Measurements from ENCODE around the gene RTN4R.

Gene RTN4R

DNA sequence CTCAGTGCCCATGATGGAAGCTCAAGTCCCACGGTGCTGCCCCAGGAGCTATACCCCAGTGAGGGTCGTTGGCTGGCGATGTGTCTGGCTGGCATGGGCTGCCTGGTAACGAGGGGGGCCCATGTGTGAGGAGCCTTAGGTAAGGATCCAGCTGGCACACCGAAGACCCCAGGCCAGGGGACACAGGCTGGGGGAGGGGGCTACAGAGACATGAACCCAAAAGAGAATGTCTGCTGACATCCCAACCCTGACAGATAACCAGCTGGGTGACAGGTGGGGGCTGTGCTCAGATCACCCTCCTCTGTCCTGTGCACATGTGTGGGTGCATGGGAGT is 39.2 kb downstream of the RTN4R start:
- no peak for DNase-seq (ENCODE audit: low spot score)

DNA sequence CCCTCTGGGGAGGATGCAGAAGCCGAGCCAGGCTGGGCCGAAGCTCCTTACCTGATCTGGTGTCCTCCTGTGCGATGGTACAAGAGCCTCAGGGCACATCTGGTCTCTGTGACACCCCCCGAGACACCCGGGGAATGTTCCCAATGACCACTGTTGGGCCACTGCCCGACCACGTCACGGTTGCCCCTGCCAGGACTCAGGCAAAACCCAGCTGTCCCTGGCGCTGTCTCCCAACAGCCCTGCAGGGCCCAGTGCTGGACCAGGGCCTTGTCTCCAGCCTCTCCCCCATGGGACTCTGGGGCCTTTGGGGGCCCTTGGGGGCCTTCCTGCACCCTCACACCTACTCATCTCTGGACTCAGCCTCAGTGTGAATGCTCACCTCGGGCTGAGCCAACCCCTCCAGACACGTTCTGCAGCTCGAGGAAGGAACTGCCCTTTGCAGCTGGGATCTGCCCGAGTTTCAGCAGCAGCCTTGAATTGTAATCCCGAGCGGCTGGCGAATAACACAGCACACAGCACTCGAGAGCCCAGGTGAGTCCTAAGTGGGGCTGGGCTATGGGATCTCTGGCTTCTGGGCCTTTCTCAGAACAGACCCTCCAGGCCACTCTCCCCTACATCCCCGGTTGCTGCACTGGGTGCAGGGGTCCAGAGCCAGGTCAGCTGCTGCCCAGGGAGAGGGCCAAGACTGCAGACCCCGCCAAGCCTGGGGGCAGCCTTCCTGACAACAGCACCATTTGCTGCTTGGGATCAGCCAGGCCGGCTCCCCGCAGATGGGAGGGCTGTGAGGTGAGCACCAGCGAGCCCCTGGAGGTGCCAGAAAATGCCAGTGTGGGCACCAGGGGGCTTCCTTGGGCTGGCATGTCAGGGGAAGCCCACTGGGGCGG is 39.8 kb downstream of the RTN4R start:
- DNase-seq (ENCODE audit: low spot score), result no peak

DNA sequence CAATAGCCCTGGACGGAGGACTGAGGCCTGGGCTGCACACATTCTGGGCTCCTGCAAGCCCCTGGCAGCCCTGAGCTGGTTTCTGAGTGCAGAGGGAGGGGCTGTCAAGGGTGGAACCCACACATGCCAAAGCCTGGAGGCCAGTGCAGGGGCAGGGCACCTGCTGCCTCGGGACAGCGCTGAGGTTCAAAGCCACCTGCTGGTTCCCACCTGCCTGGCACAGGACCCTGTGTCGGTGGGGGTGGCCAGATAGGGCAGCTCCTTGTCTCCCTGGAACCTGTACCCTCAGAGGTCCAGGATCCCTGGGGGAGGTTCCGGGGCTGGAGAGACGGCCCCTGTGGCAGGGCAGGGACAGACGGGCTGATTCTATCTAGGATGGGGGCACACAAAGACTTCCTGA is 40.8 kb downstream of the RTN4R start:
- no peak for DNase-seq (ENCODE audit: low spot score)

DNA sequence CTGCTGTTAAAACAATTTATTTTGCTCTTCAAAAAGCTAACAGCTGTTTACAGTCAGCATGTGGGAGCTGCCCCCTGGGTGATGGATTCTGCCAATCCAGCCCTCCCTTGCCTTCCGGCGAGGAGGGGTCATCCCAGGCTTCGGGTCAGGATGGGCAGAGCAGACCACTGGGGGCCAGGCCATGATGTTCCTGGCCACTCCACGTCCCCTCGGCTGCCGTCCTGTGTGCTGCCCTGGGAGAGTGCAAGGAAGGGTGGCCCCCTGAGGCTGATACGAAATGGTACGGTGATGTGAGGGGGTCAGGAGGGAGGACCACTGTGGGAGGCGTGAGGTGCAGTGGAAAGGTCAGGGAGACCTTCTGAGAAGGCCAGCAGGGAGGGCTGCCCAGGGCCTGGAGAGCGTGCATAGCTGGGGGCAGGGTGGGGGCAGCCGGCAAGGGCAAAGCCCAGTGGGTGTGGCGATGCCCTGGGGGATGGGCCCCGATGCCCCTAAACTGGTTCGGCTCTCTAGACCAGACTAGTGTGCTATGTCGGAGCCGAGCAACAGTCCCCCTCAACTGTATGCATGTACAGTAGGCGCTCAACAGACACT is 41.3 kb downstream of the RTN4R start:
- DNase-seq (ENCODE audit: low spot score), result no peak

DNA sequence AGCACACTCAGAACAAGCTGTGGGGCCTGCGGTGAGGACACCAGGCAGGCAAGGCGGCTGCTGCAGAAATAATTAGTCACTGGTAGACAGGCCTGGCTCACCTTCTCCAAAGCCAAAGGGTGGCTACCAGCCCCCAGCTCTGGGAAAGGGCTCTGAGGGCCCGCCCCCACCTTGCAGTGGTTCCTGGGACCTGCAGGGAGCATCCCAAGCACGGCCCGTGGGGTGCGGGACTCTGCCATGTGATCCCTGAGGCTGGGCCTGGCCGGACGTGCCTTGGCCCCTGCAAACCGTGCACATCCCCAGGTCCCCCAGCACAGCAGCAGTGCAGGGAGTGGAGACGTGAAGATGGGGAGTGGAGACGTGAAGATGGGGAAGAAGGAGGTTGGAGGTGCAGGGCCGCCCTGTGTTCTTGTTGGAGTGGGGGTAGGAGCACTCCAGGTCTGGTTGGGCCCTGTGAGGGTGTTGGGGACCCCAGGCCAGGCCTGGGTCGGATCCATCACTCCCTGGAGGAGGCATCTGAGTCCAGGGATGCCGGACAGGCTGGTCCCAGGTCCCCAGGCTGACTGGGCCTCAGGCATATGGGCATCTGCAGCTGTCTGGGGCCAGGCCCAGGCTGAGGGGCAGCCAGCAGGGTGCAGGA is 41.9 kb downstream of the RTN4R start:
- DNase-seq (ENCODE audit: low spot score), result no peak

DNA sequence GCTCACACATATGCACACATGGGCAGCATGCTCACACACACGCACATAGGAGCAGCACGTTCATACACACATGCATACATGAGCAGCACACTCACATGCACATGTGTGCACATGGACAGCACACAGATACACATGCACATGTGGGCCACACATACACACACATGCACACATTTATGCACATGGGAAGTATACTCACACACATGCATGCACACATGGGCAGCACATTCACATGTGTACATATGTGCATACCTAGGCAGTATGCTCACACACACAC is 42.5 kb downstream of the RTN4R start:
- DNase-seq (ENCODE audit: low spot score), result no peak

DNA sequence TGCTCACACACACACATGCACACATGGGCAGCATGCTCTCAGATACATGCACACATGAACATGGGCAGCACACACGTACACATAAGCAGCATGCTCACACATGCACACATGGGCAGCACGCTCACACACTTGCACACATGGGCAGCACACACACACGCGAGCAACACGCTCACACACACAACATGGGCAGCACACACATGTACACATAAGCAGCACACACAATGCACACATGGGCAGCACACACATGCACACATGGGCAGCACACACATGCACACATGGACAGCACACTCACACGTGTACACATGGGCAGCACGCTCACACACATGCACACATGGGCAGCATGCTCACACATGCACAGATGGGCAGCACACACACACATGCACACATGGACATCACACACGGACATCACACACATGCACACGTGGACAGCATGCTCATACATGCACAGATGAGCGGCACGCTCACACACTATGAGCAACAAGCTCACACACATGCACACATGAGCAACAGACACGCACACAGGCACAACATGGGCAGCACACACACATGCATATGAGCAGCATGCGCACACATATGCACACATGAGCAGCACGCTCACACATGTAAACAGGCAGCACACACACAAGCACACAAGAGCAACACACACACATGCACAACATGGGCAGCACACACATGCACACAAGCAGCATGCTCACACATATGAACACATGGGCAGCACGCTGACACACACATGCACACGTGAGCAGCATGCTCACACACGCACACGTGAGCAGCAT is 43.0 kb downstream of the RTN4R start:
- DNase-seq (ENCODE audit: low spot score), result no peak

DNA sequence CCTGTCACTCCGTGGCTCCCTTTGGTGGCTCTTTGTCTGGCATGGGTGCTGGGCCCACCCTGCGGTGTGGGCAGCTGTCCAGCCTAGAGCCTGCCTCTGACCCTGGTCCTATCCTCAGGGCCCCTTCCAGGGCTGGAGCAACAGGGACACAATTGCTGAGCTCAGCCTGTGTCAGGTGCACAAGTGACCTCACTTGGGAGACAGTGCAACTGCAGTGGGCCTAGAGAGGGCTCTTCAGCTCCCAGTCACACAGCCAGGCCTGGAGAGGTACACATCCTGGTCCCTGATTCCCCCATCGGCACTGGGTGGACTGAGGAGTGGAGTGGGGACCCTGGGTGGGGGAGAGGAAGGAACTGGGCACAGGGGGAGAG is 43.9 kb downstream of the RTN4R start:
- no peak for DNase-seq (ENCODE audit: low spot score)

DNA sequence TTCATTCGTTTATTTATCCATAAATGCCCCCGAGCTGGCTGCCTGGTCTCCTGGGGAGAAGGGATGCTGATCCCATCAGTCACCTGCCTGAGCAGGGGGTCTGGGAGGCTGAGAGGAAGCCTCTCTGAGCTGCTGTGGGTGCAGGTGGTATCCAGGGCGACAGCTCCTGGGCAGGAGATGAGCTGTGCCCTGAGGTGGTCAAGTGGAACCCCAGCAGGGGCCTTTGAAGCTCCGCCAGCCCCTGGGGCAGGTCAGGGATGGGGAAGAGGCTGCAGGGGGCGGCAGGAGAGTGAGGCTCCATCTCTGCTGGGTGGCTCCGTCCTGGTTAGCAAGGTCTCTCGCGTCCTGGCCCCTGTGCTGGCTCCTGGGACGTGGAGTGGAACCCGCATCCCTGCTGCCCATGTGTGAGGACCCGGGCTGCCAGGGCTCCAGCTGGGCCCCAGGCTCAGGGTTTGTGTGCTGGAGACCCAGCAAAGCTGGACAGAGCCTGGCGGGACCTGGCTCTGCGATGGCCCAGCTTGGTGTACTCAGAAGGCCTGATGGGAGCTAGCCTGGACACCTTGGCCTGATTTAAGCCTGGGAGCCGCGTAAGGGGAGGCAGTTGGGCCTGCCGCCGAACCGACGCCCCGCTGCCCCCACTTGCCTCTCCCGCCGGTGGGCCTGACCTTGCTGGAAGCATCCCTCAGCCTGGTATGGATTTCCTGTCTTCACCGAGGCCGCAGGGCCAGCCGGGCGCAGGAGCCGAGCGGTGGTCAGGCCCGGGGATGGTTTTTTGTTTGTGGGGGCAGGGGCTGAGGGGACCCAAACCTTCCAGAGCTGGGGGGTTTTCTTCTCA is 44.5 kb downstream of the RTN4R start:
- DNase-seq (ENCODE audit: low spot score), result no peak

DNA sequence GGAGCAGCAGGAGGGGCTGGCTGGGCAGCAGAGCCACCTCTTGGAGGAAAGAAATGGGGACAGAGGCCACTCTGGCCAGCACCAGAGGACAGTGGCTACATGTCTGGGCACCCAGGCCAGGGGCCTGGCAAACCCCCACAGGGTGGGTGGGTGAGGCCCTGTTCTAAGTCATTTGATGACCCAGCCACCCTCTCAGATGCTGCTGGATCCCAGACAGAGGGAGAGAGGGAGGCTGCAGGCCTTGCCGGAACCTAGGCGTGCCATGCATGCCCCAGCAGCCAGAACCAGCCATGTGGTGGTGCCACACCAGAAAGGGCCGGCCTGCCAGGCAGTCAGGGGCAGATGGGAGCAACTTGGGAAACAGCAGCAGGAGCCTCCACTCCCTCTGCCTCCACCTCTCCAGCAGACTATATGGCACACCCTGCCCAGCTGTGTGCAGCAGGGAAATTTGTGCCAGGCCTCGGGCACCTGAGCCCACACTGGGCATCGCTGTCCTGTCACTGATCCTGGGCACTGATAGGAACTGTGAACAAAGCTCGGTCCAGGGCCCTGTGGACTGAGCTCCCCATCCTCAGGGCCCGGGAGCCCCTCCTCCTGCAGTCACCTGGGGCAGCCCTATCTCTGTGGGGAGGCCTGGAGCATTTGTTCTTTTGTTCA is 45.2 kb downstream of the RTN4R start:
- no peak for DNase-seq (ENCODE audit: low spot score)

DNA sequence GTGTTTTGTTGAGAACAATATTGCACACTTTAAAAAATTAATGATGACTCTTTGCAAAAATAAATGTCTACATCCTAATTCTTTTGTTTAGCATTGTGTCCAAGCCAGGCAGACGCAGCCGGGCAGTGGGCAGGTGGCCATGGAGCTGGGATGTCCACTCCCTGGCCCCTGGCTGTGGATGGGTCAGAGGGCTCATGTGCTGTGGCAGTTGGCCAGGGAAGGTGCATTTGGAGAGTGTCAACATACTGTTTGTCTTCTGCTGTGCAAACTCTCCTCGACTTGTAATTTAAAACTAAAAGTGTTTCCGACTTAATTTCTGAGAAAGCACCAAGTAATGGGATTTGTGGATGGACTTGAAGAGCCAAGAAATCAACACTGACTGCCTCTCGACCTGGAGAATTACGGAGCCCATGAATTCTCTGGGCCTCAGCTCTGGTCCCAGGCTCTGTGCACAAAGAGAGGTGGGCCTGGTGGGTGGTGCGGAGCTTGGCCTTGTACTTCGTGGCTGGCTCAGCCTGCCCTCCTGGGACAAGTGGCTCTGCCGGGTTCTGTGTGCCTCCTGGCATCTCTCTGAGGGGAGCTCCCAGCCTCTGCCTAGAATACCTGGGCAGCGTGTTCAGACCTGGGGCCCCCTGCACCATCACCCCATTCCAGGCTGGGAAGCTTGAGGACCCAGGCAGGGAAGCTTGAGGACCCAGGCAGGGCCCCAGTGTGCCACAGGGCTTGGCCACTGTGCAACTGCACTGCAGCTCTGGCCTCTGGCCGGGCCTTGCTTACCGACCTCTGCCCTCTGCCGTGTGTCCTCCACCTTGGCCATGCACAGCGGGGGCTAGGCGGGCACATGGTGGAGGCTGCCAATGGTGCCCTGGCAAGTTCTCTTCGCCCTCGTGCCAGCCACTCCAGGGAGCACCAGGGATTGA is 46.4 kb downstream of the RTN4R start:
- DNase-seq (ENCODE audit: low spot score), result no peak

DNA sequence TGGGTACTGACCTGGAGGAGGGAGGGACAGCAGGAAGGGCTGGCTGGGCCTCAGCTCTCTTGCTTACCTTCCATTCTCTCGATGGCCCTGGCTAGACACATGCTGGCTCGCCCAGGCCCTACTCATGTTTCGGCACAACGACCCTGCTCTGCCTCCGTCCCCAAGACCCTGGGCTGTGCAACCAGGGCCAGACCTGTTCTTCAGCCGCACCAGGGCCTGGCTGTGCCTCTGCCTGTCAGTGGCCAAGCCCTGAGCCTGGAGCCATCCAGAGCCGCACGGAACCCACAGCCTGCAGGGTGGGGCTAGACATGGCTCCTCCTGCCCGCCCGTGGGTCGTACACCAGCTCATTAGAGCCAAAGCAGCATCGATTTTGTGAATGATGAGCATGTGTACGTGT is 47.5 kb downstream of the RTN4R start:
- no peak for DNase-seq (ENCODE audit: low spot score)

DNA sequence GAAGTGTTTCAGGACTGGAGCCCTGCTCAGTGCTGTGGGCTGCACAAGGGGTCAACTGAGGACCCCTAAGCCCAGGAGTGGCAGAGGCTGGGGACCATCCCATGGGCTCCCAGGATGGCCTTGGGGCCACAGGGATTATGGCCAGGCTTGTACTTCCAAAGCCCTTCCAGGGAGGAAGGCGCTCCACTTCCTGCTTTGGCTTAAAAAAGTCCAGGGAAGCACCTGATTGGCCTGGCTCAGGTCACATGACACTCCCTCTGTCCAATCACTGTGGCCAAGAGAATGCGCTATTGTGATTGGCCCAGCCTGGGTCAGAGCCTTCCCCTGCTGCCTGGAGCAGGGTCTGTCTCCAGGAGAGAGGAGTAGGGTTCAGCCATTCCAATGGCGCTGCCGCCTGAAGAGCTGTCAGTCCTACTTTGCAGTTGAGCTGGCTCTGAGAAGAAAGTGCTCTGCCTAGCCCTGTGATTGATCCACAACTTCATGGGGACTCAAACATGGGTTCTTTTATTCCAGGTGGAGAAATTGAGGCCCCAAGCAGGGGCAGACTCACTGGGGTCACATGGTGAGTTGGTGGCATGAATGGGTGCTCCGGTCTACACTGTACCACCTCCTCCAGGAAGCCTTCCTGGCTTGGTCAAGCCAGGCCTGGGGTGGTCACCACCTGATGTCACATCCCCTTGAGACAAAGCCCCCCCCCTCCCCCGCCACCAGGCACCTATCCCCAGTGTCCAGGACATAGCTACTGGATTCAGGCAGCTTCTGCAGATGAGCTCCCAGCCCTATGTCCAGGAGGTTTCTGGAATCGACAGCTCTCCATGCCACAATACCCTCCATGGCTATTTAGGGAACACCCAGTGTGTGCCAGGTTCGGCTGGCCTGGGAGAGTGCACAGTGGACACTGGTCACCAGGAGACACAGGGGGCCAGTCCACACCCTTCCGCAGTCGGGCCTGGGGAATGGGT is 48.2 kb downstream of the RTN4R start:
- no peak for DNase-seq (ENCODE audit: low spot score)

DNA sequence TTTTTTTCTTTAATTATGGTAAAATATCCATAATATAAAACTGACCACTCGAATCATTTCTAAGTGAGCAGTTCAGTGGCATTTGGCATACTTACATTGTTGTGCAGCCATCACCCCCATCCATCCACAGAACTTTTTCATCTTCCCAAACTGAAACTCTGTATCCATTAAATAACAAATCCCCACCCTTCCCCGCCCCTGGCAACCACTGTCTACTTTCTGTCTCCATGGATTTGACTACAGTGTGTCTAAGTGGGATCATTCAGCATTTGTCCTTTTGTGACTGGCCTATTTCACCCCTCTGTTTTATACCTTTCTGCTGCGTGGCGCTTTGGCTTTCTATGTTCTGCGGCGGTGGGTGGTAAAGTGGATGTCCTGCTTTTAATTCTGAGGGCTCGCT is 49.1 kb downstream of the RTN4R start:
- DNase-seq (ENCODE audit: low spot score), result no peak

DNA sequence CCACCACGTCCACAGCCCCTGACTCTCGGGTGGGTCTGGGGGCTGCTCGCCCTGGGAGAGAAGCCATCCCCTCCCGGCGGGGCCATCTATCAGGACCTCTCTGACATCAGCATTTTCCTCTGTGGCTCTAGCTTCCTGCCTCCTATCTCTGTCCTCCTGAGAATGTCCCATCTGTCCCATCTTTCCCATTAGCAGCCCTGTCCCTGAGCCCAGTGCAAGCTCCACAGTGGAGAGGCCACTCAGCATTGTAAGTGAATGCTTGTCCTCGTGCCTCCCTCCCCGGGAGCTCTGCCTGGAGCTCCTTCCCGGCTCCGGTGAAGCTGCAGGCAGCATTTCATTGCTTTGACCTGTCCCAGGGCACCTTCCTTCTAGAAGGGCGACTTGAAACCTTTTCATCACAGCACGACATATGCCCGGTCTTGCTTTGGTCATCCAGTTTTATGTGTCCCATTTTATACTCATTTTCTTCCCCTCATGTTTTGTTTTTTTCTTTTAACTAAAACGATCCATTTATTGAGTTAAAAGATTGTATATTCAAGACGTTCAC is 49.7 kb downstream of the RTN4R start:
- no peak for DNase-seq (ENCODE audit: low spot score)

DNA sequence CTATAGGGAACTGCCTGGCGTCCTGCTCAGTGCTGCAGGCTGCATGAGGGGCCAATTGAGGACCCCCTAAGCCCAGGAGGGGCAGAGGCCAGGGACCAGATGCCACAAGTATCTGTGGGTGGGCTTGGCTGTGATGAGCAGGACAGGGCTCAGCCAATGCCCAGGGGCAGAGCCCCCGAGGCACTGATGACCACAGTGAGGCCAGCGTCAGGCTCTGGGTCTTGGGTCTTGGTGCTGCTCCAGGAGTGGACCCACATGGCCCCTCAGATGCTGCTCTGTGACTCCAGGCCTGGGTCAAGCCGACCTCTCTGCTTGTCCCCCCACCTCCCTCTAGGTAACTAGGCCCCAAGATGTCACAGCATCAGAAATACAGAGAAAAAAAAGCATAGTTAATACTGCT is 50.6 kb downstream of the RTN4R start:
- DNase-seq (ENCODE audit: low spot score), result no peak

DNA sequence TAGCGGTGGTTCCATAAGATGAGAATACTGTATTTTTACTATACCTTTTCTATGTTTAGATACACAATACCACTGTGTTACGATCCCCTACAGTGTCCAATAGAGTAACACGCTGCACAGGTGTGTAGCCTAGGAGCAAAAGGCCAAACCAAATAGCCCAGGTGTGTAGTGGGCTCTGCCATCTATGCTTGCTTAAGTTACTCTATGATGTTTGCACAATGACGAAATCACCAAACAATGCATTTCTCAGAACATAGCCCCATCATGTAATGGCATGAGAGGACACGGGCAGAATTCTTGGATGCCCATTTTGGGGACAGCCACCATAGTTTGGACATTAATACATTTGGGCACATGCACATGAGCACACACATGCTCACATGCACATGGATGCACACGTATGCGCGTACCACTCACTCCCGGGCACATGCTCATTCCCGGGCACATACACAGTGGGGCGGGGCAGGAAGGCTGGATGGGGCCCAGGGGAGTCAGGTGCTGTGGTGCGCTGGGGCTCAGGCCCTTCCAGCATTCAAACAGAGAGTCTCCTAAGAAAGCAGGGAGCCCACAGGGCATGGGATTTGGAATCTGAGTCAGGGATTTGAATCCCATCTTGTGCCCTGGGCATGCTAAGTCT is 51.1 kb downstream of the RTN4R start:
- no peak for DNase-seq (ENCODE audit: low spot score)

DNA sequence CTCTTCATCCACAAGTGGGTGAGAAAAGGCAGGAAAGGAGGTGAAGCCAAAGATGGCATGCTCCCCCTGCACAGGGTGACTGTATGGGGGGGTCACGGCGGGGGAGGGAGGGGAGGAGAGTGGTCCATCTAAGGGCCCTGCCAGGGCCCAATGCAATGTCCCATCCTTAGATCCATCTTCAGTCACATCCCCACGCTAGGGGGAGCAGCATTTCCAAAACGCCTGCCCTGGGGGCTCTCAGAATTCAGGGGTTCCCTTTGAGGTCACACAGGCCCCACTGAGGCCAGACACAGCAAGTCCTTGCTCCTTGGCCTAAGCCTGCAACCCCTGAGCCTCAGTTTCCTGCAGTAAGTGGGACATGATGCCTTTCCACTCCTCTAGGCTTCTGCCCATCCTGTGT is 52.4 kb downstream of the RTN4R start:
- no peak for DNase-seq (ENCODE audit: low spot score)

DNA sequence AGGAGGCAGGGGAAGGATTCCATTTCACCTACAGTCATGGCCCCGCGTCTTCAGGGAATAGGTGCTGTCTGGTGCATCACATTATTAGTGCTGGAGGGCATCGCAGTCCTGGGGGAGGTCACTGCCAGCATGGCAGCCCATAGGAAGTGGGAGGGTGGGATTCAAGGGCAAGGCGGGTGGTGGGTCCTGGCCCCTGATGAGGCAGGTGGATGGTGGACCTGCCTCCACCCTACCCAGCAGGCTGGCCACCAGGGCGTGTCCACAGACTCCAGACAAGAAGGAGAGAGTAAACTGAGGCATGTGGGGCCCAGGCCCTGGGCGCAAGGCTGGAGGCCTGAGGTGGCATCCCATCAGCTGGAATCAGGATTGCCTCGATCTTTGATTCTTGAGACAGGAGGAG is 53.3 kb downstream of the RTN4R start:
- no peak for DNase-seq (ENCODE audit: low spot score)

Measured in GM03348 (cell line).